Activated naive CD4-positive, alpha-beta T cell treated with anti-CD3 and anti-CD28 coated beads, Interleukin-2, amount 10 ng/mL, durations not matched to agents 5 hours and 36 hours (primary cell): ENCODE measurements around the gene HDAC11. TPM values are rescaled to one million over a fixed set of nuclear protein-coding genes. Genes with fewer than 3 reads are reported as not detected.

Experiments
- total RNA-seq, 2 experiments: library from RNA; stranded (reverse); gene quantifications; one replicate each; pipeline ENCODE4 v1.2.3, GENCODE V29; 2021

The HDAC11 gene, protein sequence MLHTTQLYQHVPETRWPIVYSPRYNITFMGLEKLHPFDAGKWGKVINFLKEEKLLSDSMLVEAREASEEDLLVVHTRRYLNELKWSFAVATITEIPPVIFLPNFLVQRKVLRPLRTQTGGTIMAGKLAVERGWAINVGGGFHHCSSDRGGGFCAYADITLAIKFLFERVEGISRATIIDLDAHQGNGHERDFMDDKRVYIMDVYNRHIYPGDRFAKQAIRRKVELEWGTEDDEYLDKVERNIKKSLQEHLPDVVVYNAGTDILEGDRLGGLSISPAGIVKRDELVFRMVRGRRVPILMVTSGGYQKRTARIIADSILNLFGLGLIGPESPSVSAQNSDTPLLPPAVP
- 1 to 10 TPM; 1.8 to 3.0 TPM for total RNA-seq

DNA sequence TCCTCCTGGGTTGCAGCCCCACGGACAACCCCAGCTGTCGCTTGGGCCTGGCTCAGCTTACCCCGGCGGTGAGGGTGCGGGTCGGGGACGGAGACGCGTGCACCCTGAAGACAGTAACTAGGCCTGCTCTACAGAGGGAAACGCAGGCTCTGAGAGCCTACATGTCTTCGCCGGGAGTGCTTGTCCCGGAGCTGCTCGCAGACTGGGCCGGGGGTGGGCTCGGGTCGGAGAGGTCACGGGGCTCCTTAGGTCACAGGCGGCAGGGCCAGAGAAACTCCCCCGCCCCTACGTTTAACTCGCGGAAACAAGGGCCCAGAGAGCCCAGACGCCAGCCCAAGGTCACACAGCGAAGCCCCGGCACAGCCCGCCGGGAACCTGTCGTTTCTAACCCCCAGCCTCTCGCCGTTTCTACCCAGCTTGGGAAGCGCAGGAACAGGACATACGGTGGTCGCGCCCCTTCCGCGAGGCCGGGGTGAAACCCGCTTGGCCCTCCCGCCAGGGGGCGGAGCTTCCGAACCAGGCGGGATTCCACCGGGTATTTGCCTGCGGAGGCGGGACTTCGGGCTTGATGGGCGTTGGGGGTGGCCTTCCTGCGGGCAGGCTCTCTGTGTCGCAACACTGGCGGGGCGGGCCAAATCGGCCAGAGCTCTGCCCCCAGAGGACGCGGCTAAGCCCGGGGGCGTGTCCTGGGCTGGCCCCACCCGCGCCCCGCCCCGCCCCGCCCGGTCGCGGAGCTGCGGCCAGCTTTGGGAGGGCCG lies at the start of gene HDAC11:
TSS of gene HDAC11 (plus strand) at position 725 of the 758 bp plus-strand sequence. CDS start 42 bp downstream, outside the sequence.

DNA sequence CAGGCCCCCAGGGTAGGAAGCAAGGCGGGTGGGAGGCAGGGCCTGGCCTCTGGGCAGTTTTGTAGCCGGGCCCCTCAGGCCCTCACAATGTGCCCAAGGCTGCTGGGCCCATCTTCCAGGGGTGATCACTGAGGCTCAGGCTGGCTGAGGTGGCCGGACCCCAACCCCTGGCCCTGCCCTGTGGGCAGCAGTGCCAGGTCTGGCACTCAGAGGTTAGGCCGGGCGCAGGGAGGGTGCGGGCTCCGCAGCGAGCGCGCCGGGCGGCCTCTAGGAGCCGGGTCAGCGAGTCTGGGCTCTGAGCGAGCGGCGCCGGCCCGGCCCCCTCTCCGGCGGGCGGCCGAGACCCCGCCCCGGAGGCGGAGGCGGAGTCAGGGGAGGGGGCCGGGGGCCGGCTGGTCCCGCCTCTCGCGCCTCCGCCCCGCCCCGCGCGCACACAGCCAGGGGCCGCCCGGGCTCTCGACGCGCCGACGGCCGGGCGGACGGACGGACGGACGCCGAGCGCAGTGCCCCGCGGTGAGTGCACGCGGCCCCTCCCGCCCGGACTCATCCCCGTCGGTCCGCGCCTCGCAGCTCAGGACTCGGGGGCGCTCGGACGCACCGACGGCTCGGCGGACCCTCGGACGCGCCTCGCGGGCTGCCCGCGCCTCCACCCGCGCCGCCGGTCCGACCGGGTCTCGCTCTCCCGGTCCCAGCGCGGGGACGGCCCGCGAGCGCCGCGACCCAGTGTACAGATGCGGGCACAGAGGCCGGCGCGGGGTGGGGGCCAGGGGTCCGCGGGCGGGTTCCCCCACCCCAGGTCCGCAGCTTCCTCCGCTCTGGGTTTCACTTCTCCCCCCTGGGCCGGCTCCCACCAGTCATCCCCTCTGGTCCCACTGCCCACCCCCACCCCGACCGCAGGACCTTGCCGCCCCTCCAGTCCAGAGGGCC lies 68.9 kb downstream of the HDAC11 start, which contains the start of gene FBLN2:
TSS of gene FBLN2 (plus strand) at position 430 of the 927 bp plus-strand sequence. CDS start 21,231 bp downstream, outside the sequence.

Other genes starting within 250 kb of the HDAC11 start
- gene NUP210, start 60.0 kb upstream of the HDAC11 start, total RNA-seq, result 100 to 1,000 TPM; 162 to 171 TPM
- gene FBLN2, start 68.8 kb downstream of the HDAC11 start, total RNA-seq, result under 1 TPM in 1 of 2 experiments, not detected in 1; 0.17 TPM